Body of pancreas (tissue), 4 donors: ENCODE results near the gene SLC9C1. TPM values are rescaled to one million over a fixed set of nuclear protein-coding genes. Genes with fewer than 3 reads are reported as not detected.

Experiments
- ATAC-seq: fragments of 150-250 bp; one replicate; pipeline ENCODE4 v1.9.1; 2016
- DNase-seq, 4 donors: peaks; one replicate each; pipeline ENCODE4 v3.0.0-alpha.2; 2019
- H3K27ac ChIP-seq, 4 donors: fragments of 200-600 bp; sonication (generic); 1 replicate in 3 of 4; 2 replicates in 1 of 4; pipeline versions ENCODE4 v1.5.1 to v1.6.1; 2016 to 2019; ENCODE audit warnings: mild to moderate bottlenecking in 1 of 4, mixed read lengths in 1 of 4, moderate library complexity in 1 of 4
- H3K27me3 ChIP-seq, 2 donors: fragments of 200-600 bp; sonication (generic); one replicate each; pipeline ENCODE4 v1.6.0; 2016; ENCODE audit warnings: mild to moderate bottlenecking in 1 of 2
- H3K36me3 ChIP-seq, 2 donors: fragments of 200-600 bp; sonication (generic); replicated peaks in 1 of 2; 2 replicates each; pipeline ENCODE4 v1.5.1; 2016; ENCODE audit warnings: low read depth in 2 of 2; ENCODE audit not compliant: insufficient read depth in 1 of 2
- H3K4me1 ChIP-seq: fragments of 200-600 bp; sonication (generic); one replicate; pipeline ENCODE4 v1.6.0; 2016
- H3K4me3 ChIP-seq, 2 donors: fragments of 200-600 bp; sonication (generic); 1 replicate in 1 of 2; 2 replicates in 1 of 2; pipeline ENCODE4 v1.5.1; 2016 to 2019
- H3K9me3 ChIP-seq, 3 donors: fragments of 200-600 bp; sonication (generic); 1 replicate in 2 of 3; 2 replicates in 1 of 3; pipeline ENCODE4 v1.5.1; 2016
- POLR2A ChIP-seq, 3 donors: fragments of 450-650 bp; IDR thresholded peaks; one replicate each; pipeline ENCODE4 v1.6.1; 2016; ENCODE audit warnings: antibody characterized with exemption in 3 of 3, mild to moderate bottlenecking in 2 of 3
- WGBS, 2 donors: methylation state at CpG; one replicate each; pipeline ENCODE4 v1.1.5; 2017; 5-methylcytosine and 5-hydroxymethylcytosine counted together
- intact Hi-C: fragments of 100-400 bp; cut with DNase I; formaldehyde crosslinking; loops from one replicate; pipeline ENCODE4 v1.15.1; 2023
- total RNA-seq, 2 donors: library from RNA; depleted of rRNA; stranded (reverse); fragments of >200 nt; gene quantifications; one replicate each; pipeline ENCODE4 v1.1.0, GENCODE V29; 2016
- TF ChIP-seq, protein P1 (sequence below), 7 experiments: fragments of 450-650 bp in 4 of 7; fragments of 200-600 bp in 3 of 7; sonication (generic) in 3 of 7; IDR thresholded peaks; one replicate each; pipeline ENCODE4 v1.5.1; 2016 to 2019; ENCODE audit warnings: antibody characterized with exemption in 7 of 7

SLC9C1 gene
- total RNA-seq, 2 donors from 2014 or later: not detected

DNA sequence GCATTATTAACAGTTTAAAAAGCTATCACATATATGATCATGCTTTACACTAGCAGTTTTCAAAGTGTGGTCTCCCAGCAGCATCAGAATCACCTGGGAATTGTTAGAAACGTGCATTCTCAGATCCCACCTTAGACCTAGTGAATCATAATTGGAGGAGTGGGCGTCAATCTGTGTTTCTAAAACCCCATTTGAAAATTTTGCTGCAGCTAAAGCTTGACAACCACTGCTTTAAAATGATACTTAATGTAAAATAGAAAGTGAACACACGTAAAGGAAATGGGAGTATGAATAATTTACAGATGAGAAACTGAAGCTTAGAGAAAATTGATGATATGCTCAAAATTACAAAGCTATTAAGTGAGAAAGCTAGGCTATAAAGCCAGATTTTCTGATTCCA is 62.3 kb downstream of the SLC9C1 start:
- TF ChIP-seq POLR2A (IDR thresholded peaks at IDR 0.05): no peak
- TF ChIP-seq, protein P1, sequence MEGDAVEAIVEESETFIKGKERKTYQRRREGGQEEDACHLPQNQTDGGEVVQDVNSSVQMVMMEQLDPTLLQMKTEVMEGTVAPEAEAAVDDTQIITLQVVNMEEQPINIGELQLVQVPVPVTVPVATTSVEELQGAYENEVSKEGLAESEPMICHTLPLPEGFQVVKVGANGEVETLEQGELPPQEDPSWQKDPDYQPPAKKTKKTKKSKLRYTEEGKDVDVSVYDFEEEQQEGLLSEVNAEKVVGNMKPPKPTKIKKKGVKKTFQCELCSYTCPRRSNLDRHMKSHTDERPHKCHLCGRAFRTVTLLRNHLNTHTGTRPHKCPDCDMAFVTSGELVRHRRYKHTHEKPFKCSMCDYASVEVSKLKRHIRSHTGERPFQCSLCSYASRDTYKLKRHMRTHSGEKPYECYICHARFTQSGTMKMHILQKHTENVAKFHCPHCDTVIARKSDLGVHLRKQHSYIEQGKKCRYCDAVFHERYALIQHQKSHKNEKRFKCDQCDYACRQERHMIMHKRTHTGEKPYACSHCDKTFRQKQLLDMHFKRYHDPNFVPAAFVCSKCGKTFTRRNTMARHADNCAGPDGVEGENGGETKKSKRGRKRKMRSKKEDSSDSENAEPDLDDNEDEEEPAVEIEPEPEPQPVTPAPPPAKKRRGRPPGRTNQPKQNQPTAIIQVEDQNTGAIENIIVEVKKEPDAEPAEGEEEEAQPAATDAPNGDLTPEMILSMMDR (IDR thresholded peaks at IDR 0.05): no peak
- no peaks in the 10 kb centered on the region for H3K4me1 ChIP-seq

DNA sequence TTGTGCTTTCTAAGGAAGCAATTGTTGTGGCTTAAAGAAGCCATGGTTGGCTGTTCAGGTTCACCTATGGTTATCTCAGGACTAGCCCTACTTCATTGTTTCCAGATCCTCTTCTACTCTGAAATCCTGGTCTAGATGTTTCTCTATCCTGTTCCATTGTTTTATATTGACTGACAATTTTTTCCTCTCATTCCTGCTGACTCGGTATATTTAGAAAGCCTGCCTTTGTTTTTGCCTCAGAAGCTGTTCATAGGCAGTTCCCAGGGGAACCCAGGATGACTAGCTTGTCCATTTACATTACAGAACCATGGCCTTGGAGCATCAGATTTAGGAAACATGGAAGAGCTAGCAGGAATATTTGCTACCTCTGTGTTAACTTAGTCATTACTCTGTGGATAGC is 64.0 kb downstream of the SLC9C1 start:
- Histone ChIP-seq H3K4me3 (no peak overlapping the region), H3K4me1 (no peaks in the 10 kb centered on the region), H3K9me3 (peaks cover 0 to 10% (median 0%) of the 10 kb centered on the region in 3 donors), H3K27me3 (no peaks in the 10 kb centered on the region), H3K27ac (no peak overlapping the region), H3K36me3 (no peaks in the 10 kb centered on the region)
- no peak for ATAC-seq
- TF ChIP-seq POLR2A (IDR thresholded peaks at IDR 0.05): no peak
- TF ChIP-seq, protein P1 (IDR thresholded peaks at IDR 0.05): no peak
- DNase-seq: no peak
- 75 to 81% methylated on average over 1 of the region's 1 CpG for WGBS, 2 donors
- intact Hi-C loops: no loop called here

More for the DNA sequence above, 62.3 kb downstream of the SLC9C1 start:
- Histone ChIP-seq H3K27ac (no peak overlapping the region), H3K27me3 (no peaks in the 10 kb centered on the region), H3K4me3 (no peak overlapping the region), H3K36me3 (no peaks in the 10 kb centered on the region), H3K9me3 (peaks cover 0 to 6% (median 0%) of the 10 kb centered on the region in 3 donors)
- 66 to 74% methylated on average over 3 of the region's 3 CpGs for WGBS, 2 donors
- ATAC-seq: no peak
- no peak for DNase-seq
- intact Hi-C loops: no loop called here

DNA sequence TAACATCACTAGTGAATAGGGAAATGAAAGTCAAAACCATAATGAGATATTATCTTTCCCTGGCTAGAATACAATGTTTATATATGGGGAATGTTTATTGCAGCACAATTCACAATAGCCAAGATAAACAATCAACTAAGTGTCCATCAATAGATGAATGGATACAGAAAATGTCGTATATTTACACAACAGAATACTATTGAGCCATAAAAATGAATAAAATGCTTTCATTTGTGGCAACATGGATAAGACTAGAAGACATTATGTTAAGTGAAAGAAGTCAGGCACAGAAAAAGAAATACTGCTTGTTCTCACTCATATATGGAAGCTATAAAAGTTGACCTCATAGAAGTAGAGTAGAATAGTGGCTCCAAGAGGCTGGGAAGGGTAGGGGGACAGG is 65.2 kb downstream of the SLC9C1 start:
- DNase-seq: no peak
- intact Hi-C loops: no loop called here
- WGBS, 2 donors: 64 to 66% methylated on average over 1 of the region's 1 CpG
- peaks cover 0 to 14% (median 0%) of the 10 kb centered on the region in 3 donors for H3K9me3 ChIP-seq
- H3K36me3 ChIP-seq: no peaks in the 10 kb centered on the region
- TF ChIP-seq POLR2A (IDR thresholded peaks at IDR 0.05): no peak
- TF ChIP-seq, protein P1 (IDR thresholded peaks at IDR 0.05): no peak
- H3K27me3 ChIP-seq: no peaks in the 10 kb centered on the region
- H3K4me1 ChIP-seq: no peaks in the 10 kb centered on the region
- no peak overlapping the region for H3K27ac ChIP-seq
- no peak for ATAC-seq
- no peak overlapping the region for H3K4me3 ChIP-seq

DNA sequence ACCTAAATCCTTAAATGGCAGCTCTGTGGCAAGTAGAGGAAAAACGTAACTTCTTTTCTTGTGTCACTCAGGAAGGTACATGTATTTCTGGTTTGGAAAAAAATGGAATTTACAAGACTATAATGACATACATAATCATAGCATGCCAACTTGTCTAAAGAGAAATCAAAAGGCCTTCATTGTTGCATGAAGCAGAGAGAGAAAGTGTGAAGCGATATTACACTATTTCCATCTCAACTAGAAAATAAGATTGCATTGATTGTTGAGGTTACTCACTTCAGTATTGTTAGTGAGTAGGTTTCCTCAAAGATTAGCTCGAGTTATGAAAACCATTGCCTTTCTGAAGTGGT is 93.7 kb downstream of the SLC9C1 start:
- 84 to 89% methylated on average over 3 of the region's 3 CpGs for WGBS, 2 donors
- DNase-seq (no peak), ATAC-seq (no peak)
- no peaks in the 10 kb centered on the region for H3K4me1 ChIP-seq
- intact Hi-C loops: no loop called here
- no peak overlapping the region for H3K4me3 ChIP-seq
- peaks cover 0 to 6% of the 10 kb centered on the region in 2 donors for H3K36me3 ChIP-seq
- no peaks in the 10 kb centered on the region for H3K27me3 ChIP-seq
- H3K9me3 ChIP-seq: no peaks in the 10 kb centered on the region
- TF ChIP-seq, protein P1 (IDR thresholded peaks at IDR 0.05): no peak
- no peak for TF ChIP-seq POLR2A (IDR thresholded peaks at IDR 0.05)
- no peak overlapping the region for H3K27ac ChIP-seq

DNA sequence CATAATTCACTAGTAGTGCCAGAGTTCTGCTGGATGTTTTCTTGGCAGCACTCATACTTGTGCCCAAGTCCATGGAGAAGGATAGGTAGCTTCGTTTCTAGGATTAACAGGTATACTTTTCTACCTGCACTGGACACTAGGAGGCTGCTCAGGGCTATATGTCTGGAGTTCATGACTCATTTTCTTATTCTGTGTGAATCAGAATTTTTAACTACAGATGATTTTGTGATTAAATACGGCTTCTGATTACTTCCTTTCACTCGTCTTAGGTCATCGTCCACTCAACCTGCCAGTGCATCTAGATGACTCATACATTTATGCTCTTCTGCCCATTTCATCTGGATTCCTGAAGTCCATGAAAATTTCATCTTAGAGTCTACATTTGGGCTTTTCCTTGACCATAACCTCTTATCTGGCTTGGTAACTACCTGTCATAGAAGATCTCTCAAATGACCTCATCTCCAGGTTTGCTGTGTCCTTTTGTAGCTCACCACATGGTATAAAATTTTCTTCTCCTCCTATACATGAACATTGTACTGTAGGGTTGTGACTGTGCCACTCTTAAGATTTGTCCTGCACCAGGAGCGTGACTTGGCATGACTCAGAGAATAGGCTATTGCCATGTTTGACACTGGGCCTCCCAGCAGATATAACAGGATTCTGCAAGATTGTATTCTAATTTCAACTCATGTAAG is 94.2 kb downstream of the SLC9C1 start:
- H3K4me3 ChIP-seq: no peak overlapping the region
- no peak for DNase-seq
- no peaks in the 10 kb centered on the region for H3K9me3 ChIP-seq
- H3K27me3 ChIP-seq: no peaks in the 10 kb centered on the region
- no peaks in the 10 kb centered on the region for H3K4me1 ChIP-seq
- peaks cover 0 to 6% of the 10 kb centered on the region in 2 donors for H3K36me3 ChIP-seq
- ATAC-seq: no peak
- 83 to 87% methylated on average over 5 of the region's 5 CpGs for WGBS, 2 donors
- TF ChIP-seq, protein P1 (IDR thresholded peaks at IDR 0.05): no peak
- no peak for TF ChIP-seq POLR2A (IDR thresholded peaks at IDR 0.05)
- H3K27ac ChIP-seq: no peak overlapping the region
- intact Hi-C loops: no loop called here
